ENCODE results near the gene CERS6.
"Not testable (repeated sequence)": the region's sequence is repeated elsewhere in the genome, so short reads cannot be mapped to it uniquely, and the experiment has no call there.

The CERS6 gene

DNA sequence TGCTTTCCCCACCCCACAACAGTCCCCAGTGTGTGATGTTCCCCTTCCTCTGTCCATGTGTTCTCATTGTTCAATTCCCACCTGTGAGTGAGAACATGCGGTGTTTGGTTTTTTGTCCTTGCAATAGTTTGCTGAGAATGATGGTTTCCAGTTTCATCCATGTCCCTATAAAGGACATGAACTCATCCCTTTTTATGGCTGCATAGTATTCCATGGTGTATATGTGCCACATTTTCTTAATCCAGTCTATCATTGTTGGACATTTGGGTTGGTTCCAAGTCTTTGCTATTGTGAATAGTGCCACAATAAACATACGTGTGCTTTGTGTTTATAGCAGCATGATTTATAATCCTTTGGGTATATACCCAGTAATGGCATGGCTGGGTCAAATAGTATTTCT, 335.1 kb downstream of the CERS6 start:
- DNase-seq (ENCODE audit: extremely low read depth in 1 of 2, low read depth in 1 of 2): not testable (repeated sequence)

DNA sequence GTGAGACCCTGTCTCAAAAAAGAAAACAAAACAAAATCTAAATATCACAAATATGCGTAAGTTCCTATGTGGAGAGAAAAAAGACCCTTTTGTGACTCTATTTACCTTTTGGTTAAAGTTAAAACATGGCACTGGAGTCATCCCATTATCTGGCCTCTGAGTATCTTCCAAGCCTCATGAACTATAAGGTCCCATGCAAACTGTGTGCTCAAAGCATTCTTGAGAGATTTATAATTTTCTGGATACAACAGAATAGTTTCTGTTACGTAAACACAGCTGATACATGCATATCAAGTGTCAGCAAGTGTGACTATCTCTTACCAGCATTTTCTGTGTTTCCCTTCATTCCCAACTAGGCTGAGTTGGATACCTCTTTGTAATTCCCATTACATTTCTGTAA, 337.5 kb downstream of the CERS6 start:
- no peak for DNase-seq (ENCODE audit: extremely low read depth in 1 of 2, low read depth in 1 of 2)

DNA sequence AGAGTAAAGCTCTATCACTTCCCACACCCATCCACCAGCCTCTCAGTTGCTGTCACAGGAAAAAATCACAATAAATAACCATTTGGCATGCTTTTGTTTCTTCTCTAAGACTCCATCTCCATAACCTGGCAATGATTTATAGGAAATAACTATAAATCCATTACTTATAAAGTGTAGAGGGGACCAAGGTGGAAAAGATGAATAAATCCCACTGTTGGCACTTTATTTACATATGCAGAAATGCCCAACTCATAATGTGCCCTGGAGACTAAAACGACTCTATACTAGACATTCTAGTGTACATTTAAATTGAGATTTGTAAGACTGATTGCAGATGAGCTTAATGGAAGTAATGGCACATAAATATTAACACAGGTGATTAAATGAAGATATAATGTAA, 338.9 kb downstream of the CERS6 start:
- no peak for DNase-seq (ENCODE audit: extremely low read depth in 1 of 2, low read depth in 1 of 2)

DNA sequence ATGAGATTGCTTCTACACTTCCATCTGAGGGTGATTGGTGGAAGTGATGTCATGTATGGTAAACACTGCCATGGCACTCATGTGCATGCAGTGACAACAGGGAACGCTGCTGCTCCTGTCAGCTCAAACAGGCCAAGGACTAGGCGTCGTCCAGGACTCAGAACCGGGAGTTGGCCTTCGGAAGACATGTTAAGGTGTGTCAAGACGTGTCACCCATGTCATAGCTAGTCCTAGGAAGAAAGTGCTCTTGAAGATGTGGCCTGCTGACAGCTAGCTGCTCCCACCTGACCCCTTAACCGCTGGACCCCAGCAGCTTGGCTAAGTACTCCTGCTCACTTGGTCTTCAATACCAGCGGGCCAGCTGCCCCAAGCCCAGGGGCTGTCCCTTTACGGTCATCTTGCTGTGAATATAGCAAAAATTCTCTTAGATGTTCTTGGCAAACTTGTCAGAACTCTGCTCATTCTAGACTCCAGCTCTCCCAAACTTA, 340.1 kb downstream of the CERS6 start:
- no peak for DNase-seq (ENCODE audit: extremely low read depth in 1 of 2, low read depth in 1 of 2)

DNA sequence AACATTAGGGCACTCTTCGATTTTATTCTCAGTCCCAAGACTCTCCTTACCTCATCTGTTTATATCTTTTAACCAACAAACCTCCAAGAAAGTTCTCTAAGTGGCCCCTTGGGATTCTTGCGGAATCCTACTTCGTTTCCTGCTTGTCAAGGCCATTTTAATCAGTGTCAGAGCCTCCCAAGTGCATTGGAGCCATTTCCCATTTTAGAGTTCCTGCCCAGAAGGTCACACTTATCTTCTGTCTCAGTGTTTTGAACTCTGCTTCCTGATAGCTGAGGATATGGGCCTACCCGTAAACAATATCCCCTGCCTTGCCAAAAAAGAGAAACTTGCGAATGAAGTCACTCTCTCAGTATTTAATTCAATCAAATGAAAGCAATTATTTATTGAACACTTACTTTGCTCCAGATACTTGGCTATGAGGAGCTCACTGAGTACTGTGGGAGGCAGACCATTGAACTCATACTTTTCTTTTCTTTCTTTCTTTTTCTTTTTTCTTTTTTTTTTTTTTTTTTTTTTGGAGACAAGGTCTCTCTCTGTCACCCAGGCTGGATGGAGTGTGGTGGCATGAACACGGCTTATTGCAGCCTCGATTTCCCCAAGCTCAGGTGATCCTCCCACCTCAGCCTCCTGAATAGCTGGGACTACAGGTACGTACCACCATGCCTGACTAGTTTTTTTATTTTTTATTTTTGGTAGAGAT, 340.7 kb downstream of the CERS6 start:
- no peak for DNase-seq (ENCODE audit: extremely low read depth in 1 of 2, low read depth in 1 of 2)

DNA sequence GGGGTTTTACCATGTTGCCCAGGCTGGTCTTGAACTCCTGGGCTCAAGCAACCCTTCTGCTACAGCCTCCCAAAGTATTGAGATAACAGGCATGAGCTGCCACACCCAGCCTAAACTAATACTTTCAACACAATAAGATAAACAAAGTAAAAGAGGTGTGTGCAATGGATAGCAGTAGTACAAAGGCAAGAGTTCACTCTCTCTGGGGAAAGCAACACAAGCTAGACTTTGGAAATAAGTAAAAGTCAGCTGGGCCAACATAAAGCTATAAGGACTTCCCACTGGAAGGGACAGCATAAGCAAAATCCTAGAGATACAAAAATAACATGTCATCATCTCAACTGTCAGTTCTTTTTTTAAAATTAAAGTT, 341.2 kb downstream of the CERS6 start:
- no peak for DNase-seq (ENCODE audit: extremely low read depth in 1 of 2, low read depth in 1 of 2)

DNA sequence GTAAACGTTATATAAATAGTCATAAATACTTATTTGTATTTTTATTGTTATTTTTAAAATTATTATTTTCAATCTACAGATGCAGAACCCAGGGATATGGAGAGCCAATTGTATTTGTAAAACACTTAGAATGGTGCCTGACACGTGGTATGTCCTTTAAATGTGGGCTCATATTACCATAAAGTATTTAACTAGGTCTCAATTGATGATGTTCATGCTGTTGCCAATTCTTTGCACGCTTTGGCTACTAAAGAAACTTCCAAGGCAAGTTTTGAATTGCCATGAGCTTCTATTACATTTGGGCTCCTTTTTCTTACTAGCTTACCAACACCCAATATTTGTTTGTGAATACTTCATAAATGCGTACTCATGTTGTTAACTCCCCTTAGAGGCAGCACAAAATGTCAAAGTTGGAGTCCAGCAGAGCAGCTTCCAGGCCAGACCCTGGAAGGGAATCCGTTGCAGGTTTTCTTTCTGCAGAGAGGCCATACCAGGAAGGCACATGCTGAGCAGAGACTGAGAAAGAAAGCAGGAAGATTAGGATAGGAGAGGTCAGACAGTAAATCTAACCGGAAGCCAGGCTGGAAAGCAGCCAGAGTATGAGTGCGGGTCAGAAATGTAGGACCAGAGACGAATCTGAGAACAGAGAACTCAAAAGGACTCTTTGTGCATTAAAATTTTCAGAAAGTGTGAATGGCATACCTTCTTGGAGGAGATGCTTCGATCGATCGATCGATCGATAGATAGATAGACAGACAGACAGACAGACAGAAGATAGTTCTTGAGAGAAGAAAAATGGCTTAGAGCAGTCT, 342.2 kb downstream of the CERS6 start:
- no peak for DNase-seq (ENCODE audit: extremely low read depth in 1 of 2, low read depth in 1 of 2)

DNA sequence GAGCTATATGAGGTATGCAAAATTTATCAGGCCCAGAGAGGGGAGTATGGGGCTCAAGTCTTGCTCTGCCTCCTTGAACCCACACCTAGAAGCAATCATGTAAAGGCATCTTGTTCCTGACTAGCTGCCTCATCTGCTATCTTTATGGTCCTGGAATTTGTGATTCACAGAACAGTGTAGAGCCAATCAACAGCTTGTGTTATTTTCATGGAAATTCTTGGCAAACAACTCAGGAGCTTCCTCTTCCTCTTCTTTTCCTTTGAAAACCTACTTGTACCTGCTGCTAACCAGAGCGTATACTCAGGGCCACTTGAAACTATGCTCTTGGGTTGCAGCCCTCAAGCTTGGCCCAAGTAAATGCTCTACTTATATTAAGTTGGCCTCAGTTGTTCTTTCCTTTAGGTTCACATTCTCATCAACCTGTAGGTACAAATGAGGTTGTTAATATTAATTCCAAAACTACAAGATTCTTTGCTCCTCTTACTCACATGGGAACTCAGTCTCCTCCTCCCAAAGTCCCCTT, 342.9 kb downstream of the CERS6 start:
- no peak for DNase-seq (ENCODE audit: extremely low read depth in 1 of 2, low read depth in 1 of 2)

DNA sequence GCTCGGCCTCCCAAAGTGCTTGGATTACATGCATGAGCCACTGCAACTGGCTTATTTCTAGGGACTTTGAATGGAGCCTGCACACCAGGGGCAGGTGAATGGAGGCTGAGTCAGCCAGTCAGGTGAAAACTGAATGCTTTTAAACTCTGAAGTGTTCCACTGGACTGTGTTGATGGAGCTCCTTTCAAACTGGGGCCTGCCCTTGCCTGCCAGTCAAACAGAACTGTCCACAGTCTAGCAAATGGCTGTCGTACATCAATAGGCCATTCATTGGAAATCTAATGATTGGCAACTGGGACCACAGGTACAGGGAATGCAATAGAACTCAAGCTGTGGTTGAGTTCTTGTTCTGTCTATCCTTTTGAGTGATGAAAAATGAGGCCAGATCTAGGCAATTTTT, 345.4 kb downstream of the CERS6 start:
- DNase-seq (ENCODE audit: extremely low read depth in 1 of 2, low read depth in 1 of 2): no peak

DNA sequence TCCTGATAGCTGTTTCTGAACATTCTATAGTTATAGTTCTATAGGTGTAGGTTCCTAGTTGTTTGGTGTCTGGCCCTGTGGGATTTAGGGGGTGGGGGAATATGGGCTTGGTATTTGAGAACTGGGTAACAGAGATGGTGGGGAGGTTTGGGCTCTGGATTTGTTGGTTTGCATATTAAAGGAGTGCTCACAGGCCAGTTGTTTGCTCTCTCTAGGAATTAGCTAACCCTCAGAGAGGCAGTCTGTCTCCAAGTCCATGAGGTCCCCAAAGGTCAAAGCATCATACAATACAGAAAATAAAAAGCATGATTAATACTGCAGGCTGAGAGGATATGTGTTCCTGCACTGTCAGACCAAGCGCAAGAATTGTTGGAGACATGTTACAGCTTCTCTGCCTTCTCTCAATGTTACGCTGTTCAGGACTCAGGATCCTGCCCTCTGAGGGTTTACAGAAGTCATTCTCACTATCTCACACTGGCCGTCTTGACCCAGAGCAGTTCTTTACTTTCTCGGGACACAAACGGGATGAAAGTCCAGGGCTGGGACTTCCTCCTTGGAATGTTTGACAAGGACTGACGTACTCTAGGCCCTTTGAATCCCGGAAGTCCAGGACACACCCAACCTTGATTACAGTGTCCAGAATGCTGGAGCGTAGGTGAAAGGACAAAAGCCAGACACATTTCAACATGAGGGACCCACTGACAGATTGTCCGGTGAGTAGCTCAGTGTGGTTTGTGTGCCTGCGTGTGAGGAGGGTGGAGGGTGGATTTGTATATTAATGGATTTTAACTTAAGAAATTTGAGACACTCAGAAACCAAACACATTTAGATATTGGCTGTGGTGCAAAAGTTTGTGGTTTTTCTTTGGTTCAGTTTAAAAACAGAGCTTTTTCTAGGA, 346.1 kb downstream of the CERS6 start, which contains the start of gene NOSTRIN:
TSS of gene NOSTRIN (plus strand) at position 677 of the 898 bp plus-strand sequence. CDS start at position 687, 10 bp downstream.
- DNase-seq (ENCODE audit: extremely low read depth in 1 of 2, low read depth in 1 of 2): no peak

DNA sequence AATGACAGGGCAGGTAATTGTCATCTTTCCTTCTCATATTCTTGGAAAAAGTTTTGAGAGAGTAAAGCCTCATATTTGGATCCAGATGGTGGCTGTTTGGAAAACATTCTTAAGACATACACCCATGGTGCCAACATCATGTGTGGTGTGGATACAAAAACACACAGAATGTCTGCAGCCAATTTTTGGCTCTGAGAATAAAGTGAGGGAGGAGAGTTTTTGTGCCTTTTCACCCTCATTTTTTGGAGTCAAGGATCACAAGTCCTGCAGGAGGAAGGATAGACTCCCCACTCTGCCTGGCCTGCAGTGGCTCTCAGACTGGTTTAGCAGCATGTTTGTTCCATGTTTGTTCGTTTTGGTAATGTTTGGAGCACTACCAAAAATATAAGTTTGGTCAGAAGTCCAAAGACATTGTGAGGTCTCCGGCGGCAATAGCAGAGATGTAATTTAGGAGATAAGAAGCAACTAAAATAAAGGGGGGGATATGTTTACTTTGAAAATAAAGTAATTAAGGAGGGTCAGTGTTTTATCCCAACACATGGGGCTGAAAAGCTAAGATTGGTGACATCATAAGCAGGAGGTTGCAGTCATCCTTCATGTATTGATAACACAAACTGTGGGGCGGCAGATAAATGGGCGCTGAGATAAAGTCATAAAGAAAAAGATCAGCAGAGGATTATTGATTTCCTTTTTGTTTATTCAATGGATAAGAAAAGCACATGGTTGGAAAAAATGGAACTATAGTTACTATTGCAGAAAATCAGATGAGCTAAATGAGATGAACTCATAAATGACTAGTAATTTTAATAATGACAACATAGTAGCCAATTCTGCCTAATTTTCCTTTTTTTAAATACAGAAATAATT, 347.0 kb downstream of the CERS6 start:
- DNase-seq (ENCODE audit: extremely low read depth in 1 of 2, low read depth in 1 of 2): no peak

DNA sequence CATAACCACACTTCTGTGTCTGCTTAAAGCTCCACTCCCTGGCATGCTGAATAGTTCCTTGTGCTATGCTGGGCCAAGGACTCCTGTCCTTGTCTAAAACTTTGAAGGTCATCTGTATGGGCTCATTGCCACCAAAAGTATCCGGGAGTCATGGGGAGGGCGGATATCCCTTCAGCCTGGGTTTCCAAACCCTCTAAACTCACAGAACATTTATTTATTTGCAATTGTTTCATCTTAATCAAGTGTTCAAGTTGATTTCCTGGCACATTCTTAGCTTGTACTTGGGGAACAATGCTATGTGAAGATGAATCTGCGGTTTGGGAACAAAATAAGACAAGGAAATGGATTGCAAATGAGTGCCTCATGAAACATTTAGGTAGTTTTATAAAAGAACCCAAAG, 348.1 kb downstream of the CERS6 start:
- no peak for DNase-seq (ENCODE audit: extremely low read depth in 1 of 2, low read depth in 1 of 2)

DNA sequence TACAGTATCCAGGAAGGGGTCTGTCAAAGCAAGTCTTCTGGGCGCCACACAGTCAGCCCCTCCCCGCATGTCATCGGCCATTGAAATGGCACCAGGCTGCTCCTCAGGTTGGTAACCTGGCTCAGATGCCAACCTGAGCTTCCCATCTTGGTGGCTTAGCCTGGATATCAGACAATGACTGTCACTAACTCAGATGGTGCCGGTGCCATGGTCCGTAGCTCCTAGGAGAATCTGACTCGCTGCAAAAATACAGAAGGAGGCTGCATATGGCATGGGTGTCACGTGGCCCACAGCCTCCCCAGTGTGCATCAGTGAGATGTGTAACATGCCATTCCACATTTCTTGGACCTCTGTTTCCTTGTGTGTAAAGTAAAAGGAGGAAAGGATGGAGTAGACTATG, 349.5 kb downstream of the CERS6 start:
- no peak for DNase-seq (ENCODE audit: extremely low read depth in 1 of 2, low read depth in 1 of 2)

DNA sequence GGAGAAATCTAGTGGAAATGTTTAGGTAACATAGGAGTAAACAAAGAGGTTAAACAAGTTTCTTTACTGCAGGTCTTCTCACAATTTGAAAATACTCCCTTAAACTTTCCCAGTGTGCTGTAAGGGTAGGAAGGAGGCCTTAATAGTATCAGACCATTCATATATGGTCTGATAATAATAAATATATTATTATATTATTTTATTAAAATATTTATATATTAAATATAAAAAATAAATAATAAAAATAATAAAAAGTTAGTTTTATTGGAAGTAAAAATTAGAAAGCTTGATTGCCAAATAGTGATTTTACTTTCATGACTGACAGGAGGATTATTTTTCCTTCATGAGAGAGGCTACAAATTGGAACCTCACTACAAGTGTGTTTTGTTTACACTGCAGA, 353.5 kb downstream of the CERS6 start:
- DNase-seq (ENCODE audit: extremely low read depth in 1 of 2, low read depth in 1 of 2): no peak

DNA sequence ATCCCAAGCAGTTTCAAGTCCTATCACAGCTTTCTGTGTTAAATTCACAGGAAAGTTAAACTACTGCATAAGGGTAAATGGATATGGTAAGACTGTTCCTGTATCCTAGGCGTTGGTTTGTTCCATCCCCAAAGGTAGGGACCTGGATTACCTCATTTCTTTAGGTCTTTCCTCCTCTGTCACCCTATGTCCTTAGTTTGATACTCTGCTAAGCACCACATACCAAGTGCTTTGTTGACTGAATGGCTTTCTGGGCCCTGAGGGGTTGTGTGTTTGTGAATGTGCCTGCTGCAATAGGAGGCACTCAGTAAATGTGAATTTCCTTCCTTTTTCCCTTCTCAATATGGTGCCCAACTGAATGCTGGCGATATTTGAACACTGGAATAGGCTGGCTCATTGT, 354.2 kb downstream of the CERS6 start:
- DNase-seq (ENCODE audit: extremely low read depth in 1 of 2, low read depth in 1 of 2): no peak

DNA sequence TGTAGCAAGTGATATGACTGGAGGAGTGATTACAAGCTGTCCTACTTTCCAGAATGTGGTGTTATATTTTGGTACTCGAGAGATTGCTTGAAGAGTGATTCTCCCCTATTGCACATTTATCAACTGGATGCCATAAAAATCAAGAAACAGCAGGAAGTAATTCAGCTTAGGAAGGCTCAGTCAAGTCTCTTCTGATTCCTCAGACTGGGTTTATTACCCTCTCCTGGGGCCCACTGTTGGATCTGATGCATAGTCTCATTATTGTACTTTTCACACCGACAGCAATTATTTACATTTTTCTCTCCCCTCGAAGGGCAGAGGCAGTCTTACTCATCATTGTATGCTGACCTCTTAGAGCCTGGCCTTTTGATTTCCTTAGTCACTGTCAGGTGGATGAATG, 355.6 kb downstream of the CERS6 start:
- no peak for DNase-seq (ENCODE audit: extremely low read depth in 1 of 2, low read depth in 1 of 2)

DNA sequence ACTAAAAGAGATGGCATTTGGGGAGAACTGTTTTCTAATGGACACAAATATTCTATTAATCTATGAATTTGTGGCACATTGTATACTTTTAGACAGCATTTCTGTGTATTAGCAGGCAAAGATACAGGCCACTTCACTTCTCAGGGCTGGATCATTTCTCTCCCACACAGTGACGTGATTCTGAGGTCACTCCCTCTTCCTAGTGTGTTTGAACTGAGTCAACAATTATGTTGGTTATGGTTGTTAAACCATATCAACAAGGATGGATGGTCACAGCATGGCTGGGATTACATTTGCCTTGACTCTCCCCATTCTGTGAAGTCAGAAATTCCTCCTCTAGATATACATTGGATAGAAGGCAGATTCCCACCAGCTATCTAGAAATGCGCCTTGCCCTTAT, 358.0 kb downstream of the CERS6 start:
- no peak for DNase-seq (ENCODE audit: extremely low read depth in 1 of 2, low read depth in 1 of 2)

DNA sequence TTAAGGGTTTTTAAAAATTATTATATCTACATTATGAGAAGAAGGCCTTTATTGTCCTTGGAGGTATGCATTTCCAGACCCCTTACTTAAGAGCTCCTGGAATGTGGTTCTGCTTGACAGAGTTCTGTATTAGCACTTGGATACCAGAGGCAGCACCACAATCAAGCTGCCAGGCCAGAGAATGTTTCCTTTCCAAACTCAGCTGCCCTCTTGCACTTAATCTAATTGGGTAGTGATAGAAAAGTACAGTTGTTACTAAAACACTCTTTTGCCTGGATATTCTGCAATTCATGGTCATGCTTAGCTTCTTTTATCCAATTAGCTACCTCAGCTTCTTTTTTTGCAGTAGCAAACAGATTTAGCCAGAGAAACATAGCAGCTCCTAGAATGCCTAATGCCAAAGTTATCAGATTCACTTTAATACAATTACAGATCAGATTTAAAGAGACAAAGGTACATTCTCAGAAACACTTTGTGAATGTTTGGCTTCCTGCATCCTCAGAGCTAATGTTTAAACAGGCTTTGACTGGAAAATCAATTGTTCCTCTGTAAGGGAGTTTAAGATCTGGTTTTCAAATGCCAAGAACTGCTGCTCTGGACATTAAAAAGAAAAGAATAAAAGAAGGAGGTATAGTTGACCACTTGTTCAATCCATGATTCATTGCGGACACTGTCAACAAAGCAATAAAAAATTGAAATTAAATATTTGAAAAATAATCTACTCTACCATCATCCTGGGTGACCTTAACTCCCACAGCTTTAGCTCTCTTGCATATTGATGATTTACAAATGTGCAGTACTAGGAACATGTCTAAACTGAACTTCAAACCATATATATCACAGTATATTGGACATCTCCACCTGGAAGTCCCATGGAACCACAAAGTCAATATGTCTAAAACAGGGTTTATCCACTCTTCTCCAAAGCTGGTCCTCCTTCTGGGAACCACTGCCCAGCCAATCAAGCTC, 359.2 kb downstream of the CERS6 start:
- DNase-seq (ENCODE audit: extremely low read depth in 1 of 2, low read depth in 1 of 2): no peak

DNA sequence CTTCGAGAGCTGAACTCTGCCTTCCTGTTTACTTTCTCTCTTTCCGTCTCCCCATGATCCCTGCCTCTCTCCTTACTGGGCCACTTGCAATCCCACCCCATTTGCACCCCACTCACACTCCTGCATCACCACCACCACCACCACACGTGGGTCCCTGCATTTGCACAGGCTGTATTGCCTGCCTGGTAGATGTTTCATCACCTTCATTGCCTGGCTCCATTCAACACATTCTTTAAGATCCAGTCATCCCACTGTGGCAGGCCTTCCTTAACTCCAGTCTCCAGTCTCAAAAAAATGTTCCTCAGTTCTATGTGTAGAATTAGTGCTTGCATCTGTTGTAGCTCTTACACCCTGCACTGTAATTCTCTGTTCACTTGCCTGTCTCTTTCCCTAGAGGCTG, 360.3 kb downstream of the CERS6 start:
- DNase-seq (ENCODE audit: extremely low read depth in 1 of 2, low read depth in 1 of 2): no peak

Measured in stimulated activated CD8-positive, alpha-beta memory T cell treated with anti-CD3 and anti-CD28 coated beads, Interleukin-7, amount 100 ng/mL, for 48 hours (primary cell).